Cardiac fibroblast (primary cell): ENCODE measurements around the gene UFM1.
"Not testable (repeated sequence)": the region's sequence is repeated elsewhere in the genome, so short reads cannot be mapped to it uniquely, and the experiment has no call there.

ENCODE experiments used
- DNase-seq, 2 donors: peaks; one replicate each; pipeline versions ENCODE4 v3.0.0 to v3.0.0-alpha.2; 2010; ENCODE audit warnings: low read depth in 2 of 2
- H3K4me3 ChIP-seq, 2 donors: replicated peaks in 1 of 2; 1 replicate in 1 of 2; 2 replicates in 1 of 2; pipeline ENCODE4 v1.5.1; 2011; ENCODE audit warnings: low read depth in 2 of 2, low read length in 2 of 2, mild to moderate bottlenecking in 2 of 2, moderate library complexity in 1 of 2
- TF ChIP-seq, protein P1 (sequence below): IDR thresholded peaks from one replicate; pipeline ENCODE4 v1.5.1; 2011; ENCODE audit warnings: low read depth, mild to moderate bottlenecking, low read length, inconsistent platforms

Gene UFM1

DNA sequence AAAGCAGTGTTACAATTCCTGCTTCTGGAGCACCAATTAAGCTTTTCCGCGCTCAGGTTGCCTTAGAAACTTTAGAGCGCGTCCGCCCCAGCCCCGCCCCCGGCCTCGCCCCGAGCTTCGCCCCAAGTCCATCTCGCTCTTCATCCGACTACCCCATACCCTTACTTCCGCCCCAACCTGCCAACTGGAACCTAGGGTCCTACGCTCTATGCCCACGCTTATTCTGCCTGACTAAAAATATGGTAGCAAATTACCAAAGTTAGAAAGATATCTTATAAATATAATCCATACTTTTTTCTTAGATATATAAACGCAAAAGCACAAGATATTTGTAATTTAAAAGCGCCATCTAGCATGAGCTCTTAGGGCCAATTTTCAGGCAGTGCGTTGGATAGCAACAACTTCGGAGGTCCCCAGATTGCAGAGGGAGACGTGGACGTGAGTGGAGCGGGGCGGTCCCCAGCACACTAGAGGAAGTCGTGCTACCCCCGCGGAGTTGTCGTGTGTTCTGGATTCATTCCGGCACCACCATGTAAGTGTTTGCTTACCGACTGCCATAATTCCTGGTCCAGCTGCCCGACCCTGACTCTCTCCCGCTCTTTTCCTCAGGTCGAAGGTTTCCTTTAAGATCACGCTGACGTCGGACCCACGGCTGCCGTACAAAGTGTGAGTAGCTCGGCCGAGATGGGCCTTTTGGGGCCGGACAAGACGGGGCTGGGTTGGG lies at the start of gene UFM1:
TSS of gene UFM1 (plus strand) at position 462 of the 724 bp plus-strand sequence. CDS start at position 531, 69 bp downstream.
- TF ChIP-seq, protein P1, sequence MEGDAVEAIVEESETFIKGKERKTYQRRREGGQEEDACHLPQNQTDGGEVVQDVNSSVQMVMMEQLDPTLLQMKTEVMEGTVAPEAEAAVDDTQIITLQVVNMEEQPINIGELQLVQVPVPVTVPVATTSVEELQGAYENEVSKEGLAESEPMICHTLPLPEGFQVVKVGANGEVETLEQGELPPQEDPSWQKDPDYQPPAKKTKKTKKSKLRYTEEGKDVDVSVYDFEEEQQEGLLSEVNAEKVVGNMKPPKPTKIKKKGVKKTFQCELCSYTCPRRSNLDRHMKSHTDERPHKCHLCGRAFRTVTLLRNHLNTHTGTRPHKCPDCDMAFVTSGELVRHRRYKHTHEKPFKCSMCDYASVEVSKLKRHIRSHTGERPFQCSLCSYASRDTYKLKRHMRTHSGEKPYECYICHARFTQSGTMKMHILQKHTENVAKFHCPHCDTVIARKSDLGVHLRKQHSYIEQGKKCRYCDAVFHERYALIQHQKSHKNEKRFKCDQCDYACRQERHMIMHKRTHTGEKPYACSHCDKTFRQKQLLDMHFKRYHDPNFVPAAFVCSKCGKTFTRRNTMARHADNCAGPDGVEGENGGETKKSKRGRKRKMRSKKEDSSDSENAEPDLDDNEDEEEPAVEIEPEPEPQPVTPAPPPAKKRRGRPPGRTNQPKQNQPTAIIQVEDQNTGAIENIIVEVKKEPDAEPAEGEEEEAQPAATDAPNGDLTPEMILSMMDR, result no peak
- peak; percentile 98 for DNase-seq
- peak within 1 kb of the TSS; percentile 78 to 87 for H3K4me3 ChIP-seq

GRCh38 chr13:38301236-38301635 lies 48.4 kb upstream of the UFM1 start:
- no peak overlapping the region for H3K4me3 ChIP-seq
- no peak for DNase-seq
- TF ChIP-seq, protein P1, result no peak

DNA sequence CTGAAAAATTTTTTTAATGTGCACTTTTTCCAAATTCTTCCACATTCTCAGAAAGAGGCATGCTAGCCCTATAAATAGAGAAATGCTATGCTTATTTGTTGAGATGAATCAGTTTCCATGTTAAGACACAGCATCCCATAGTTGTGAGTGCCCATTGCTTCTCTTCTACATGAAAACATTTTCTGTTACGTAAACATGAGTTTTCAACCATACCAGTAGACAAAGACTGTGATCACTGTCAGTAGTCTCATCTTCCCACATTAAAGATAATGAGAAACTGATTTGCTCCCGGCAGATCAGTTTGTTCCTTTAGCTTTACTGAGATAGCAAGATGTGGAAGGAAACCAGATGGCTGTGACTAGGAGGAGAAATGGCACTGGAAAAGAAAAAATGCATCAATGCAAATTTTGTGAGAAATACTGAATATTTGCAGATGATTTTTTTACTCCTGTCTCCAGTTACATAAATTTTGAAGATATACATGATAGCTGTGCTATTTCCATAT lies 45.8 kb upstream of the UFM1 start:
- no peak overlapping the region for H3K4me3 ChIP-seq
- TF ChIP-seq, protein P1, result no peak
- DNase-seq, result no peak

- H3K4me3 ChIP-seq, result no peak overlapping the region
- TF ChIP-seq, protein P1, result no peak
- peak; percentile 13 to 89 for DNase-seq
Measured at GRCh38 chr13:38308736-38309135, 40.9 kb upstream of the UFM1 start.

DNA sequence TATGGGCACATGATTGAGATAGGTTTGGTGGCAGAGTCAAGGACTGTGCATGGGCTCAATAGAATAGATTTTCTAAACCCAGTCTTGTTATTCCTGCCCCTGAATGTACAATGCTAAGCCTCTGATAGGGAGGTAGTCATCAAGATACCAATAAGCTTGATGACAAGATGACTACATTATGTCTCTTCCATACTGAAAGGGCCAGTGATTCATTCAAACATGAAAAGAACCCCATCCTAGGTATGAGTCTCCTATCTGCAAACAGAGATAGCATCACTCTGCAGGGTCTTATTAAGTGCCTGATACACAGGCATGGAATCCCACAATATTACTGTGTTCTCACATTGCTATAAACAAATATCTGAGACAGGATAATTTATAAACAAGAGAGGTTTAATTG lies 40.3 kb upstream of the UFM1 start:
- DNase-seq, result no peak
- no peak overlapping the region for H3K4me3 ChIP-seq
- TF ChIP-seq, protein P1, result no peak

GRCh38 chr13:38311175-38311574 lies 38.5 kb upstream of the UFM1 start:
- DNase-seq, H3K4me3 ChIP-seq: not testable (repeated sequence)

DNA sequence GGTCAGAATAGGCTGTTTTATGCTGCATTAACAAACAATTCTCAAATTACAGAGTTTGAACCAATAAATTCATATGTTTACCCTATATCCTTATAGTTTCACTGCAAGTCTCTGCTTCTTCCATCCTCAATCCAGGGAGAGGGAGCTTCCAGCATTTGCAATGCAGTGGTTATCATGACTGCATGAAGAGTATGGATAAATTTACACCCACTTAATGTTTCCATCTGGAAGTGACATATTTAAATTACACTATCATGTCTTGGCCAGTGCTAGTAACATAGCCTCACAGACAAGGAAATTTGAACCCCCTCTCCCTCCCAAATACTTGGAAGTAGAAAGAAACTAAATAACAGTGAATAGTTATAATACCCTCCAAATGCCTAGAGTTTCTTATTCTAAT lies 33.5 kb upstream of the UFM1 start:
- TF ChIP-seq, protein P1, result no peak
- H3K4me3 ChIP-seq, result no peak overlapping the region
- no peak for DNase-seq
